Caco-2 (cell line): ENCODE measurements around the gene PDZD2. TPM values are rescaled to one million over a fixed set of nuclear protein-coding genes. Genes with fewer than 3 reads are reported as not detected.

Experiments
- BruUV-seq: library from RNA; stranded (reverse); fragments of 400-500 nt; replicated peaks from 2 replicates; lab custom pipeline; 2021; lab: Mats Ljungman, UMichigan
- CTCF ChIA-PET: fragments of 300-600 bp; sonication (Branson Sonifier 250); formaldehyde crosslinking; loops from one replicate; lab custom pipeline; 2022; ENCODE audit warnings: antibody characterized with exemption; lab: Charles Lee
- POLR2A ChIA-PET: fragments of 300-600 bp; sonication (Branson Sonifier 250); formaldehyde crosslinking; loops from one replicate; lab custom pipeline; 2022; ENCODE audit warnings: antibody characterized with exemption; lab: Charles Lee
- DNase-seq, 2 experiments: peaks; one replicate each; pipeline versions ENCODE4 v3.0.0 to v3.0.0-alpha.2; 2020 to 2022
- H3K27me3 ChIP-seq: replicated peaks from 2 replicates; pipeline ENCODE4 v1.6.0; 2011; ENCODE audit warnings: low read length; ENCODE audit not compliant: control insufficient read depth, insufficient read depth
- H3K36me3 ChIP-seq: 2 replicates; pipeline ENCODE4 v1.5.1; 2011; ENCODE audit warnings: low read length; ENCODE audit not compliant: control insufficient read depth, insufficient read depth
- H3K4me1 ChIP-seq: fragments of 250-450 bp; sonication (Bioruptor Pico); 2 replicates; pipeline ENCODE4 v1.5.1; 2020; ENCODE audit warnings: mild to moderate bottlenecking
- H3K4me3 ChIP-seq: 2 replicates; pipeline ENCODE4 v1.5.1; 2011; ENCODE audit warnings: low read depth, mild to moderate bottlenecking, control low read depth, low read length
- H3K9me3 ChIP-seq: fragments of 250-450 bp; sonication (Bioruptor Pico); 2 replicates; pipeline ENCODE4 v1.5.1; 2020; ENCODE audit warnings: mild to moderate bottlenecking, moderate library complexity
- H3K27ac Mint-ChIP-seq: one replicate; pipeline ENCODE4 v1.8.0; 2022; ENCODE audit warnings: mixed read lengths; ENCODE audit not compliant: unreplicated experiment
- H3K27me3 Mint-ChIP-seq: one replicate; pipeline ENCODE4 v1.8.0; 2022; ENCODE audit warnings: mixed read lengths; ENCODE audit not compliant: insufficient read depth, unreplicated experiment
- H3K36me3 Mint-ChIP-seq: one replicate; pipeline ENCODE4 v1.8.0; 2022; ENCODE audit warnings: mild to moderate bottlenecking, mixed read lengths; ENCODE audit not compliant: insufficient read depth, unreplicated experiment
- H3K4me1 Mint-ChIP-seq: one replicate; pipeline ENCODE4 v1.8.0; 2022; ENCODE audit warnings: low read depth, mixed read lengths; ENCODE audit not compliant: unreplicated experiment
- H3K4me3 Mint-ChIP-seq: one replicate; pipeline ENCODE4 v1.8.0; 2022; ENCODE audit warnings: mild to moderate bottlenecking, moderate library complexity, mixed read lengths; ENCODE audit not compliant: unreplicated experiment
- H3K9me3 Mint-ChIP-seq: one replicate; pipeline ENCODE4 v1.8.0; 2022; ENCODE audit warnings: mixed read lengths; ENCODE audit not compliant: unreplicated experiment
- CTCF ChIP-seq, 2 experiments: fragments of 200-600 bp in 1 of 2; IDR thresholded peaks; 1 replicate in 1 of 2; 2 replicates in 1 of 2; pipeline versions ENCODE4 v1.5.1 to v1.8.0; 2011 to 2022; ENCODE audit warnings: antibody characterized with exemption in 1 of 2, control low read depth in 1 of 2, inconsistent platforms in 1 of 2, low read depth in 1 of 2, low read length in 1 of 2, mild to moderate bottlenecking in 1 of 2, moderate library complexity in 1 of 2; ENCODE audit not compliant: insufficient read depth in 1 of 2, severe bottlenecking in 1 of 2, unreplicated experiment in 1 of 2
- intact Hi-C: fragments of 100-400 bp; cut with micrococcal nuclease; formaldehyde crosslinking; loops from one replicate; pipeline ENCODE4 v1.10.0; 2022; ENCODE audit not compliant: unreplicated experiment
- total RNA-seq: library from RNA; stranded (reverse); gene quantifications from 2 replicates; pipeline ENCODE4 v1.2.3, GENCODE V29; 2022

Gene PDZD2
- total RNA-seq, 1 experiment from 2014 or later: 0.16 TPM

GRCh38 chr5:32109236-32109635 lies 470.3 kb downstream of the PDZD2 start:
- Mint-ChIP-seq H3K9me3 (no peaks in the 10 kb centered on the region), H3K4me3 (no peak overlapping the region), H3K27ac (no peak overlapping the region), H3K27me3 (no peaks in the 10 kb centered on the region), H3K4me1 (peaks cover 7% of the 10 kb centered on the region), H3K36me3 (peaks cover 83% of the 10 kb centered on the region)
- no TSS peak for BruUV-seq
- intact Hi-C loops: no loop called here
- Histone ChIP-seq H3K4me1 (no peaks in the 10 kb centered on the region), H3K36me3 (peaks cover 6% of the 10 kb centered on the region), H3K27me3 (no peaks in the 10 kb centered on the region), H3K9me3 (no peaks in the 10 kb centered on the region), H3K4me3 (no peak overlapping the region)
- no peak for DNase-seq
- ChIA-PET CTCF (interaction anchor here (0.9 kb wide), 1 partner anchor 16 kb away, joined by 3 read pairs; no protein-coding TSS in a partner anchor), POLR2A (no interaction called here)
- no peak for TF ChIP-seq CTCF (IDR thresholded peaks at IDR 0.05; ENCODE audit: insufficient read depth in 1 of 2, low read depth in 1 of 2, low read length in 1 of 2, severe bottlenecking in 1 of 2, unreplicated experiment in 1 of 2)

GRCh38 chr5:32110111-32110696 lies 471.3 kb downstream of the PDZD2 start:
- ChIA-PET POLR2A (no interaction called here), CTCF (interaction anchor here (0.5 kb wide), 1 partner anchor 30 kb away, joined by 5 read pairs; no protein-coding TSS in a partner anchor)
- no peaks in the 10 kb centered on the region for H3K27me3 Mint-ChIP-seq
- DNase-seq: no peak
- peaks cover 7% of the 10 kb centered on the region for H3K4me1 Mint-ChIP-seq
- H3K4me1 ChIP-seq: no peaks in the 10 kb centered on the region
- BruUV-seq: no TSS peak
- H3K27ac Mint-ChIP-seq: no peak overlapping the region
- peaks cover 6% of the 10 kb centered on the region for H3K36me3 ChIP-seq
- no peaks in the 10 kb centered on the region for H3K9me3 ChIP-seq
- no peaks in the 10 kb centered on the region for H3K9me3 Mint-ChIP-seq
- H3K4me3 ChIP-seq: no peak overlapping the region
- no peak for TF ChIP-seq CTCF (IDR thresholded peaks at IDR 0.05; ENCODE audit: insufficient read depth in 1 of 2, low read depth in 1 of 2, low read length in 1 of 2, severe bottlenecking in 1 of 2, unreplicated experiment in 1 of 2)
- H3K4me3 Mint-ChIP-seq: no peak overlapping the region
- no peaks in the 10 kb centered on the region for H3K27me3 ChIP-seq
- H3K36me3 Mint-ChIP-seq: peaks cover 84% of the 10 kb centered on the region
- intact Hi-C loops: no loop called here

- ChIA-PET POLR2A (no interaction called here), CTCF (no interaction called here)
- H3K36me3 Mint-ChIP-seq: peaks cover 84% of the 10 kb centered on the region
- no peak overlapping the region for H3K27ac Mint-ChIP-seq
- Histone ChIP-seq H3K27me3 (no peaks in the 10 kb centered on the region), H3K4me3 (no peak overlapping the region), H3K36me3 (no peaks in the 10 kb centered on the region; the same call in none of the 2 replicates), H3K9me3 (no peaks in the 10 kb centered on the region), H3K4me1 (no peaks in the 10 kb centered on the region)
- BruUV-seq: no TSS peak
- DNase-seq: no peak
- no peaks in the 10 kb centered on the region for H3K27me3 Mint-ChIP-seq
- intact Hi-C loops: no loop called here
- H3K4me3 Mint-ChIP-seq: no peak overlapping the region
- no peak for TF ChIP-seq CTCF (IDR thresholded peaks at IDR 0.05; ENCODE audit: insufficient read depth in 1 of 2, low read depth in 1 of 2, low read length in 1 of 2, severe bottlenecking in 1 of 2, unreplicated experiment in 1 of 2)
- H3K4me1 Mint-ChIP-seq: peaks cover 13% of the 10 kb centered on the region
- H3K9me3 Mint-ChIP-seq: no peaks in the 10 kb centered on the region
Measured at GRCh38 chr5:32115985-32116384, 477.1 kb downstream of the PDZD2 start.
